ENCODE results near the gene LHFPL3. TPM values are rescaled to one million over a fixed set of nuclear protein-coding genes. Genes with fewer than 3 reads are reported as not detected.
A peak's percentile ranks its signal among the peaks of the same experiment; 100 is the strongest.

Gene LHFPL3
- total RNA-seq, 1 donor from 2014 or later: not detected

DNA sequence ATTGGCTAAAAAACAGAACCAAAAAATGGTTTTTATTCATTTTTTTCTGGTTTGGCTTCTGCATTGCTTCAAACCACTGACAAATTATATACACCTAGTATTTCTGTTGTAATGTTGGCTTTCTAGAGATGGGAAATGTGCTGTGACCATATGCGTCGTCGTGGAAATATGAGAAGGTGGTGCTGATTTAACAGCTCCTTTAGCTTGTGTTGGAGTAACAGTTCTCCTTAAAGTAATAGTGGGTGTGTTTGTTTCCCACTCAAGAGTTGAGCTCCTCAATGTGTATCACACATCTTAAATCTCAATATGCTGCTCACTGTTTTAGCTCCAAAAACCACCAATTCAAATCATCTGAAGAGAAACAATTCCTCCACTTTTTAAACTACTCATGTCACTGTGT is 196.4 kb downstream of the LHFPL3 start:
- TF ChIP-seq, protein P1, sequence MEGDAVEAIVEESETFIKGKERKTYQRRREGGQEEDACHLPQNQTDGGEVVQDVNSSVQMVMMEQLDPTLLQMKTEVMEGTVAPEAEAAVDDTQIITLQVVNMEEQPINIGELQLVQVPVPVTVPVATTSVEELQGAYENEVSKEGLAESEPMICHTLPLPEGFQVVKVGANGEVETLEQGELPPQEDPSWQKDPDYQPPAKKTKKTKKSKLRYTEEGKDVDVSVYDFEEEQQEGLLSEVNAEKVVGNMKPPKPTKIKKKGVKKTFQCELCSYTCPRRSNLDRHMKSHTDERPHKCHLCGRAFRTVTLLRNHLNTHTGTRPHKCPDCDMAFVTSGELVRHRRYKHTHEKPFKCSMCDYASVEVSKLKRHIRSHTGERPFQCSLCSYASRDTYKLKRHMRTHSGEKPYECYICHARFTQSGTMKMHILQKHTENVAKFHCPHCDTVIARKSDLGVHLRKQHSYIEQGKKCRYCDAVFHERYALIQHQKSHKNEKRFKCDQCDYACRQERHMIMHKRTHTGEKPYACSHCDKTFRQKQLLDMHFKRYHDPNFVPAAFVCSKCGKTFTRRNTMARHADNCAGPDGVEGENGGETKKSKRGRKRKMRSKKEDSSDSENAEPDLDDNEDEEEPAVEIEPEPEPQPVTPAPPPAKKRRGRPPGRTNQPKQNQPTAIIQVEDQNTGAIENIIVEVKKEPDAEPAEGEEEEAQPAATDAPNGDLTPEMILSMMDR (IDR thresholded peaks at IDR 0.05; ENCODE audit: insufficient read depth, low read length, severe bottlenecking): no peak

DNA sequence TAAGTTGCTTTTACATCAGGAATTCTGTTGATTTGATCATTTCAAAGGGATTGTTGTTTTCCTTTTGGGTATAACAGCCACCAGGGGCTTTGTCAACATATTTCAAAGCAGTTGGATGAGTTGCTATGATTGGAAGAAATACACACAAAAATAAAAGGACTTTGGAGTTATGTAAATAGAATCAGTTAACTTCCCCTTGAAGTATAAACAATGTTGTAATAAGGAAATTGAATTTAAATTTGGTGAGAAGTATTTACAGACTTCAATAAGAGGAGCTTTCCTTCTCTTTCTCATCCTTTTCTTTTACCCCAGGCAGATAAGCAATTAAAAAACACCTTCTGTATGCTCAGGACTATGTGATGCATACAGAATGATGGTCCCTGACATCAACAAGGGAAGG is 199.7 kb downstream of the LHFPL3 start:
- TF ChIP-seq, protein P1 (IDR thresholded peaks at IDR 0.05; ENCODE audit: insufficient read depth, low read length, severe bottlenecking): no peak
- Histone ChIP-seq H3K4me3 (ENCODE audit: low read depth, low read length) (no peak overlapping the region), H3K27me3 (ENCODE audit: control insufficient read depth, insufficient read depth, low read length) (no peaks in the 10 kb centered on the region), H3K36me3 (ENCODE audit: control insufficient read depth, insufficient read depth, low read length) (no peaks in the 10 kb centered on the region)
- DNase-seq (ENCODE audit: low read depth) (no peak), FAIRE-seq (no peak)

More for the DNA sequence above, 196.4 kb downstream of the LHFPL3 start:
- H3K36me3 ChIP-seq (ENCODE audit: control insufficient read depth, insufficient read depth, low read length): no peaks in the 10 kb centered on the region
- FAIRE-seq (no peak), DNase-seq (ENCODE audit: low read depth) (no peak)
- H3K4me3 ChIP-seq (ENCODE audit: low read depth, low read length): no peak overlapping the region
- H3K27me3 ChIP-seq (ENCODE audit: control insufficient read depth, insufficient read depth, low read length): no peaks in the 10 kb centered on the region

DNA sequence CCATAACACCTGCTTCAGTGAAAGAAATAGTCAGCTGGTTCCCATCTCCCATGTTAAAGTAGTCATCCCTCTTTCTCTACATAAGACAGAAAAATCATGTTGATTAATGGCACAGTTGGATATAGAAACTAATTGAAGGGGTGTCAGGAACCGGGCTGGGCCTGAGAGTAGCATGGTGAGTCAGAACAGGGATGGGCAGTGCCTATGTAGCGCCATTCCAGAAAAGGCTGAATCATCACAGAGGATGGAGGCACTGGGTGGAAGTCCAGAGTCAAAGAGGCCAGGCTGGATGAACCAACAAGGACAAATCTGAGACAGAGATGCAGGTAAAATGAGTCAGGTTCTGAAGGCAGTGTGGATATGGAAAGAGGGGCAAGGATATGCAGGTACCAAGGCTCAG is 201.2 kb downstream of the LHFPL3 start:
- Histone ChIP-seq H3K27me3 (ENCODE audit: control insufficient read depth, insufficient read depth, low read length) (no peaks in the 10 kb centered on the region), H3K4me3 (ENCODE audit: low read depth, low read length) (no peak overlapping the region), H3K36me3 (ENCODE audit: control insufficient read depth, insufficient read depth, low read length) (no peaks in the 10 kb centered on the region)
- FAIRE-seq (no peak), DNase-seq (ENCODE audit: low read depth) (peak; percentile 12)
- TF ChIP-seq, protein P1 (IDR thresholded peaks at IDR 0.05; ENCODE audit: insufficient read depth, low read length, severe bottlenecking): no peak

DNA sequence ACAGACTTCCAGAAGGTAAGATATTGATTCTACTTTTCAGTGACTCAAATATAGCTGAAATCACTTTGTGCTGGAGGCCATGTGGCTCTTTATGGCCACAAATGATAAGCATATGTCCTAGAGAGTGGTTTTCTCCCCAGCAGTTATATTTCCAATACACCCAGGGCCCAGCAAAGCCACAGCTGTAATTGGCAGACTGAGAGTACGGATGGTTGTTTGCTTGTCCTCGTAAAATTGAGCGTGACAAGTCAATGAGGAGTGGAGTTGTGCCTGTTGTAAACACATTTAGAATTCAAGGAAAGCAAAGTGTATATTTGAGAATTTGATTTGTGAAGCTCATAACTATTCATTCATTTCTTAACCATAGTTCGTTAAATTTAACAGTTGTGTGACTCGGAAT is 201.8 kb downstream of the LHFPL3 start:
- FAIRE-seq: no peak
- TF ChIP-seq, protein P1 (IDR thresholded peaks at IDR 0.05; ENCODE audit: insufficient read depth, low read length, severe bottlenecking): no peak
- H3K36me3 ChIP-seq (ENCODE audit: control insufficient read depth, insufficient read depth, low read length): no peaks in the 10 kb centered on the region
- H3K4me3 ChIP-seq (ENCODE audit: low read depth, low read length): no peak overlapping the region
- H3K27me3 ChIP-seq (ENCODE audit: control insufficient read depth, insufficient read depth, low read length): no peaks in the 10 kb centered on the region
- no peak for DNase-seq (ENCODE audit: low read depth)

DNA sequence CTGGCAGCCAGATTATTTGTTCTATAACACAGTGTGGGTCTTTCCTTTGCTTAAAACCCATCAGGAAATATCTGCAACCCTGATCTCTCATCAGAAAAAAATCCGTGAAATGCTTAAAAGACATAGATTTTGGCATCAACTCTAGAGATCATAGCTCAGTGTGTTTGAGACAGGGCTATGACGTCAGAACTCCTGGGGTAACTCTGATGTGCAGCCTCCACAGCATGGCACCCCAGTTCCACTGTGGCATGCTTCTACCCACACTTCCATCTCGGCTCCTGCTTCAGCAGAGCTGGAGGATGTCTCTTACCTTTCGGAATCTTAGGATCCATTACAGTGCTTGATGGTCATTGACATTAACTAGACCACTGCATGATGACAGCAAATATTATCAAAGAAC is 205.7 kb downstream of the LHFPL3 start:
- H3K27me3 ChIP-seq (ENCODE audit: control insufficient read depth, insufficient read depth, low read length): no peaks in the 10 kb centered on the region
- no peak for FAIRE-seq
- no peaks in the 10 kb centered on the region for H3K36me3 ChIP-seq (ENCODE audit: control insufficient read depth, insufficient read depth, low read length)
- no peak overlapping the region for H3K4me3 ChIP-seq (ENCODE audit: low read depth, low read length)
- TF ChIP-seq, protein P1 (IDR thresholded peaks at IDR 0.05; ENCODE audit: insufficient read depth, low read length, severe bottlenecking): no peak
- DNase-seq (ENCODE audit: low read depth): no peak

DNA sequence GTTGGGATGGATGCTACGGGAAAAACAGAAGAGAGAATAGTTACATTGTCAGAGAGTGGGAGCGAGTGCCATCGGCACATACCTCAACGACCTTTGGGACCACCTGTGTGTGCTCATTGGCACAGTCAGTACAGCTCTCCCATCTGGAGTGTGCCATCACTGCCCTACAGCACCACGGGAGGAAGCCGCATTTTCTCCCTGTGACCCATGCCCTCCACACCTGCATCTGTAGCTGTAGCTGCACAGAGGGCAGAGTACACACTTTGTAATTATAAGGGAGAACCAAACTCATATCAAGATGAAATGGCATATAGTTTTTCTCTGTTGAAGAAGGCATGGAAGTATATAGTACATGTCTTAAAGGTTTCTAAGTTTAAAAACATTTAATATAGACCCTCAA is 207.4 kb downstream of the LHFPL3 start:
- TF ChIP-seq, protein P1 (IDR thresholded peaks at IDR 0.05; ENCODE audit: insufficient read depth, low read length, severe bottlenecking): no peak
- Histone ChIP-seq H3K36me3 (ENCODE audit: control insufficient read depth, insufficient read depth, low read length) (no peaks in the 10 kb centered on the region), H3K4me3 (ENCODE audit: low read depth, low read length) (no peak overlapping the region), H3K27me3 (ENCODE audit: control insufficient read depth, insufficient read depth, low read length) (no peaks in the 10 kb centered on the region)
- FAIRE-seq (peak; percentile 70), DNase-seq (ENCODE audit: low read depth) (no peak)

Measured in bronchial epithelial cell (primary cell).